ENCODE results near the gene NLRP6.

NLRP6 gene

GRCh38 chr11:334264-334994 is 56.2 kb downstream of the NLRP6 start:
- no peak for DNase-seq
- CTCF ChIA-PET, result interaction anchor here (0.7 to 2.0 kb wide), 3 partner anchors 14 to 16 kb away, joined by 3 to 9 read pairs (median 4); no protein-coding TSS in a partner anchor

More at GRCh38 chr11:334264-334994, 56.2 kb downstream of the NLRP6 start:
- Histone ChIP-seq H3K9me3 (ENCODE audit: control extremely low read depth in 1 of 5, control insufficient read depth in 4 of 5, insufficient read depth in 2 of 5, low read depth in 1 of 5, low read length in 4 of 5) (peaks cover 0 to 5% (median 0%) of the 10 kb centered on the region in 5 experiments), H3K27me3 (replicated peaks in 2 of 5; ENCODE audit: control insufficient read depth in 4 of 5, insufficient read depth in 5 of 5, low read length in 4 of 5) (no peaks in the 10 kb centered on the region), H3K27ac (ENCODE audit: insufficient read depth in 1 of 2, low read depth in 1 of 2, low read length in 2 of 2, poor library complexity in 1 of 2, severe bottlenecking in 2 of 2) (no peak overlapping the region), H3K4me3 (ENCODE audit: control insufficient read depth in 1 of 7, extremely low read depth in 1 of 7, insufficient read depth in 4 of 7, low read depth in 2 of 7, low read length in 6 of 7) (no peak overlapping the region), H3K36me3 (ENCODE audit: control insufficient read depth in 4 of 4, insufficient read depth in 4 of 4, low read length in 3 of 4) (no peaks in the 10 kb centered on the region), H3K4me1 (ENCODE audit: control extremely low read depth in 1 of 4, control insufficient read depth in 4 of 4, insufficient read depth in 4 of 4, low read length in 3 of 4) (peaks cover 8 to 61% (median 31%) of the 10 kb centered on the region in 4 experiments)
- POLR2A ChIA-PET, result no interaction called here
- 90% methylated on average over 19 of the region's 25 CpGs for WGBS (ENCODE audit: insufficient coverage)
